OCI-LY7 (cell line): Measurements from ENCODE around the gene DLGAP1. TPM values are rescaled to one million over a fixed set of nuclear protein-coding genes. Genes with fewer than 3 reads are reported as not detected.

Source experiments
- BruUV-seq: library from RNA; stranded (reverse); fragments of 400-500 nt; replicated peaks from 2 replicates; lab custom pipeline; 2021; lab: Mats Ljungman, UMichigan
- CTCF ChIA-PET: fragments of 300-600 bp; sonication (Branson Sonifier 250); formaldehyde crosslinking; loops from one replicate; lab custom pipeline; 2022; ENCODE audit warnings: antibody characterized with exemption; ENCODE audit not compliant: unreplicated experiment; lab: Charles Lee
- POLR2A ChIA-PET: fragments of 300-600 bp; sonication (Branson Sonifier 250); formaldehyde crosslinking; loops from one replicate; lab custom pipeline; 2022; ENCODE audit warnings: antibody characterized with exemption; lab: Charles Lee
- DNase-seq: peaks from one replicate; pipeline ENCODE4 v3.0.0-alpha.2; 2015; ENCODE audit warnings: low spot score
- H2AFZ ChIP-seq: fragments of 200-600 bp; sonication (generic), shearing (Covaris generic); 2 replicates; pipeline ENCODE4 v1.6.1; 2014; ENCODE audit warnings: mild to moderate bottlenecking, antibody characterized with exemption, low read length, moderate library complexity
- H3K27ac ChIP-seq: fragments of 200-600 bp; sonication (generic); 2 replicates; pipeline ENCODE4 v1.5.1; 2014; ENCODE audit warnings: mixed run types, low read depth, mild to moderate bottlenecking, moderate library complexity, low read length, inconsistent platforms; ENCODE audit not compliant: poor library complexity, severe bottlenecking
- H3K36me3 ChIP-seq: fragments of 200-600 bp; sonication (generic); 2 replicates; pipeline ENCODE4 v1.6.1; 2014; ENCODE audit warnings: mild to moderate bottlenecking, antibody characterized with exemption, low read length, moderate library complexity, mixed read lengths; ENCODE audit not compliant: insufficient read depth
- H3K4me1 ChIP-seq: fragments of 200-600 bp; sonication (generic); 2 replicates; pipeline ENCODE4 v1.5.1; 2014; ENCODE audit warnings: mild to moderate bottlenecking, low read length; ENCODE audit not compliant: insufficient read depth, poor library complexity, severe bottlenecking
- H3K4me2 ChIP-seq: fragments of 200-600 bp; sonication (generic); 2 replicates; pipeline ENCODE4 v1.6.1; 2014; ENCODE audit warnings: mild to moderate bottlenecking, low read length
- H3K4me3 ChIP-seq: fragments of 200-600 bp; sonication (generic); 2 replicates; pipeline ENCODE4 v1.5.1; 2014; ENCODE audit warnings: mild to moderate bottlenecking, low read depth, low read length; ENCODE audit not compliant: poor library complexity, severe bottlenecking
- H3K79me2 ChIP-seq: fragments of 200-600 bp; sonication (generic); 2 replicates; pipeline ENCODE4 v1.6.1; 2016; ENCODE audit warnings: low read depth, mild to moderate bottlenecking, low read length, moderate library complexity, mixed read lengths; ENCODE audit not compliant: insufficient read depth
- H3K9me2 ChIP-seq: fragments of 200-600 bp; sonication (generic); 2 replicates; pipeline ENCODE4 v1.6.1; 2016; ENCODE audit warnings: mild to moderate bottlenecking, low read length, mixed read lengths; ENCODE audit not compliant: insufficient read depth
- H3K9me3 ChIP-seq: fragments of 200-600 bp; sonication (generic); 2 replicates; pipeline ENCODE4 v1.6.1; 2014; ENCODE audit warnings: mild to moderate bottlenecking, mixed run types, low read length, mixed read lengths
- H4K20me1 ChIP-seq: fragments of 200-600 bp; sonication (generic); 2 replicates; pipeline ENCODE4 v1.6.1; 2014; ENCODE audit warnings: mild to moderate bottlenecking, antibody characterized with exemption, low read length, moderate library complexity, mixed read lengths; ENCODE audit not compliant: insufficient read depth
- EZH2phosphoT487 ChIP-seq: fragments of 200-600 bp; sonication (generic); IDR thresholded peaks from 2 replicates; pipeline ENCODE4 v1.6.1; 2018; ENCODE audit warnings: low read depth, borderline replicate concordance, mild to moderate bottlenecking, mixed run types, antibody characterized with exemption, low read length, moderate library complexity, mixed read lengths
- intact Hi-C: fragments of 100-400 bp; cut with micrococcal nuclease; formaldehyde crosslinking; loops from one replicate; pipeline ENCODE4 v1.10.0; 2022; ENCODE audit not compliant: unreplicated experiment
- total RNA-seq, 2 experiments: library from RNA; depleted of rRNA in 1 of 2; stranded (reverse); fragments of >200 nt in 1 of 2; shearing (Covaris generic) in 1 of 2; gene quantifications; 2 replicates each; pipeline ENCODE4 v1.2.3, GENCODE V29; 2014 to 2022
- TF ChIP-seq, protein P1 (sequence below): fragments of 200-600 bp; sonication (generic); conservative IDR thresholded peaks from 2 replicates; pipeline ENCODE4 v1.5.1; 2014; ENCODE audit warnings: mild to moderate bottlenecking, antibody characterized with exemption, low read length, moderate library complexity, mixed read lengths

The DLGAP1 gene
- total RNA-seq, 2 experiments from 2014 or later = 0.22 TPM; not detected in 1

DNA sequence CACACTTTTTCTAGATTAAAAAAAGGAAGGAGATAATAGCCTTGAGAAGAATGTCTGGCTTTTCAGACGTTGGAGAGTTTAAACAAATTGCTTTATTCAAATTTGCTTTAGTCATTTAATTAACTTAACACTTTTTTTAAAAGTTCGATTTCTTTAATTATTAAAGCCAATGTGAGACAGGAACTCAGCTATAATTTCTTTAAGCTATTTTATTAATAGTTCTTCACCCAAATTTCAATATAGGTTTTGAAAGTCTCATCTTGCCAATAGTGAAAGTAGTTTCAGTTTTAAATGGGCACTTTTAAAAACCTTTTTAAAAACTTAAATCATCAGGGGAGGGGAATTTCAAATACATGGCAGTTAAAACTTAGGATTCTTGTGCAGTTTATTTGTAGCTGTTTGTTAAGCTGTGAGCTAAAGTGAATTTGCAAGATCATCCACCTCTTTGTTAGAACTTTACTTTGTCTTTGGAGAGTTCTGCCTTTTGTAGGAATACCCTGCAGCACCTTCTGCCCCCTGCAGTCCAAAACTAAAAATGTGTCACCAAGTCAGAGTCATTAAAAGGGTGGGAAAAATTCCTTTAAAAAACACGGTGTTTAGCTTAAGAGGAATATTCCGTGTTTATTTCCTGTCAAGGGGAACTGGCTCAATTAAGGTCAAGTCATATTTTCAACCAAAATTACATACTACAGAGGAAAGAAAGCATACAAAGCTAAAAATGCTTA is 1000.6 kb downstream of the DLGAP1 start:
- H2AFZ ChIP-seq = no peak overlapping the region
- CTCF ChIA-PET = interaction anchor here (0.6 to 1.3 kb wide), 7 partner anchors 11 to 212 kb away, joined by 3 to 6 read pairs (median 3); no protein-coding TSS in a partner anchor

DNA sequence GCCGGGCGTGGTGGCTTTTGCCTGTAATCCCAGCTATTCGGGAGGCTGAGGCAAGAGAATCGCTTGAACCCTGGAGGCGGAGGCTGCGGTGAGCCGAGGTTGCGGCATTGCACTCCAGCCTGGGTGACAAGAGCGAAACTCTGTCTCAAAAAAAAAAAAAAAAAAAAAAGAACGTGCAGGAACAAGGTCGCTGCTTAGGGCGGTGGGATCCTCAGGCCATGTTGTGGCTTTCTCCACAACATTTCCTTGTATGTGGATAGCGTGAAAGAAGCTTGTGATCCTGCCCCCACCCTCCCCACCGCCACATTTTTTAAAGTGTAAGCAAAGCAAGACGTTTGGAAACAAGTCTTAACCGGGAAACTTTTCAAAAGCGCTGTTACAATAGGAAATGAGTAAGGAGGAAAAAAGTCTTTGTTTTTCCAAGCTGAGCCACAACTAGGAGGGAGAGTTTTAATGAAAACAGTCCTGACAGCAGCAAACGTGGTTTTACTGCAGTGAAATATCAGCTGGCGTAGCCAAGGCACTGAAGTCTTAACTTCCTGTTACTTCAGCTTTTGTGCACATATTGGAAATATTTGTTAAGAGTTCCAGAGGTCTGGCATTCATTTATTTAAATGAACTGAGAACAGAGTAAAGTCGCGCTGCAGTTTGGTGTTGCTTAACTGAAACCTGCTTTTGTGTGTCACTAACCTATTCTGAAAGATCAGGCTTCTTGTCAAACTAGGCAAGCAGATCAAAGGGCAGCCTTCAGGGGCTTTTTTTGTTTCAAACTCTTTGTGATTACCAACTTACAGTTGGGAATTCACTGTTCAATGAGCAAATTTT is 1001.4 kb downstream of the DLGAP1 start:
- DNase-seq = peak; percentile 45
- Histone ChIP-seq H3K9me3 (no peaks in the 10 kb centered on the region), H2AFZ (no peak overlapping the region), H3K4me1 (peaks cover 45% of the 10 kb centered on the region), H3K9me2 (no peaks in the 10 kb centered on the region), H3K79me2 (peaks cover 85% of the 10 kb centered on the region), H4K20me1 (peaks cover 13% of the 10 kb centered on the region; the same call in 1 of the 2 replicates), H3K27ac (peak overlapping the region; percentile 72), H3K4me3 (peak overlapping the region; percentile 88), H3K36me3 (peaks cover 44% of the 10 kb centered on the region), H3K4me2 (peak overlapping the region; percentile 84)
- no peak for TF ChIP-seq EZH2phosphoT487
- TF ChIP-seq, protein P1, sequence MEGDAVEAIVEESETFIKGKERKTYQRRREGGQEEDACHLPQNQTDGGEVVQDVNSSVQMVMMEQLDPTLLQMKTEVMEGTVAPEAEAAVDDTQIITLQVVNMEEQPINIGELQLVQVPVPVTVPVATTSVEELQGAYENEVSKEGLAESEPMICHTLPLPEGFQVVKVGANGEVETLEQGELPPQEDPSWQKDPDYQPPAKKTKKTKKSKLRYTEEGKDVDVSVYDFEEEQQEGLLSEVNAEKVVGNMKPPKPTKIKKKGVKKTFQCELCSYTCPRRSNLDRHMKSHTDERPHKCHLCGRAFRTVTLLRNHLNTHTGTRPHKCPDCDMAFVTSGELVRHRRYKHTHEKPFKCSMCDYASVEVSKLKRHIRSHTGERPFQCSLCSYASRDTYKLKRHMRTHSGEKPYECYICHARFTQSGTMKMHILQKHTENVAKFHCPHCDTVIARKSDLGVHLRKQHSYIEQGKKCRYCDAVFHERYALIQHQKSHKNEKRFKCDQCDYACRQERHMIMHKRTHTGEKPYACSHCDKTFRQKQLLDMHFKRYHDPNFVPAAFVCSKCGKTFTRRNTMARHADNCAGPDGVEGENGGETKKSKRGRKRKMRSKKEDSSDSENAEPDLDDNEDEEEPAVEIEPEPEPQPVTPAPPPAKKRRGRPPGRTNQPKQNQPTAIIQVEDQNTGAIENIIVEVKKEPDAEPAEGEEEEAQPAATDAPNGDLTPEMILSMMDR = no peak
- CTCF ChIA-PET = interaction anchor here (0.6 to 1.3 kb wide), 6 partner anchors 12 to 168 kb away, joined by 3 to 6 read pairs (median 3); no protein-coding TSS in a partner anchor
- POLR2A ChIA-PET = interaction anchor here (0.6 to 6.2 kb wide), 18 partner anchors 9 to 781 kb away, joined by 3 to 29 read pairs (median 5); no protein-coding TSS in a partner anchor
- BruUV-seq = no TSS peak
- intact Hi-C loops = loop anchor here (1.0 kb wide), 1 partner anchor 172 kb away; no protein-coding TSS in a partner anchor

More for the DNA sequence above, 1000.6 kb downstream of the DLGAP1 start:
- Histone ChIP-seq H3K4me3 (peak overlapping the region; percentile 88), H3K4me2 (peak overlapping the region; percentile 84), H3K79me2 (peaks cover 91% of the 10 kb centered on the region), H3K36me3 (peaks cover 52% of the 10 kb centered on the region), H3K9me2 (no peaks in the 10 kb centered on the region), H3K4me1 (peaks cover 48% of the 10 kb centered on the region), H4K20me1 (peaks cover 13% of the 10 kb centered on the region; the same call in 1 of the 2 replicates), H3K27ac (peak overlapping the region; percentile 72), H3K9me3 (no peaks in the 10 kb centered on the region; the same call in 1 of the 2 replicates)
- POLR2A ChIA-PET = interaction anchor here (0.6 to 6.2 kb wide), 20 partner anchors 9 to 370 kb away, joined by 3 to 29 read pairs (median 4); no protein-coding TSS in a partner anchor
- intact Hi-C loops = loop anchor here (1.0 kb wide), 1 partner anchor 173 kb away; no protein-coding TSS in a partner anchor
- no TSS peak for BruUV-seq
- TF ChIP-seq, protein P1 = peak; percentile 98
- no peak for TF ChIP-seq EZH2phosphoT487
- peak; percentile 61 for DNase-seq
